Calu3 (cell line): ENCODE measurements around the gene TTLL10. TPM values are rescaled to one million over a fixed set of nuclear protein-coding genes. Genes with fewer than 3 reads are reported as not detected.

ENCODE experiments used
- BruUV-seq: library from RNA; stranded (reverse); fragments of 400-500 nt; replicated peaks from 2 replicates; lab custom pipeline; 2021; lab: Mats Ljungman, UMichigan
- CTCF ChIA-PET: fragments of 300-600 bp; sonication (Branson Sonifier 250); formaldehyde crosslinking; loops from one replicate; lab custom pipeline; 2022; ENCODE audit warnings: antibody characterized with exemption; lab: Charles Lee
- DNase-seq: peaks from one replicate; pipeline ENCODE4 v3.0.0; 2022
- H3K27ac Mint-ChIP-seq: one replicate; pipeline ENCODE4 v1.8.0; 2022; ENCODE audit warnings: mixed read lengths; ENCODE audit not compliant: unreplicated experiment
- H3K27me3 Mint-ChIP-seq: one replicate; pipeline ENCODE4 v1.8.0; 2022; ENCODE audit warnings: mixed read lengths; ENCODE audit not compliant: unreplicated experiment
- H3K36me3 Mint-ChIP-seq: one replicate; pipeline ENCODE4 v1.8.0; 2022; ENCODE audit warnings: mild to moderate bottlenecking, moderate library complexity, mixed read lengths; ENCODE audit not compliant: insufficient read depth, unreplicated experiment
- H3K4me1 Mint-ChIP-seq: one replicate; pipeline ENCODE4 v1.8.0; 2022; ENCODE audit warnings: mild to moderate bottlenecking, low read depth, mixed read lengths; ENCODE audit not compliant: unreplicated experiment
- H3K4me3 Mint-ChIP-seq: one replicate; pipeline ENCODE4 v1.8.0; 2022; ENCODE audit warnings: mild to moderate bottlenecking, low read depth, moderate library complexity, mixed read lengths; ENCODE audit not compliant: unreplicated experiment
- H3K9me3 Mint-ChIP-seq: one replicate; pipeline ENCODE4 v1.8.0; 2022; ENCODE audit warnings: low read depth, mixed read lengths; ENCODE audit not compliant: unreplicated experiment
- CTCF ChIP-seq: fragments of 200-600 bp; IDR thresholded peaks from one replicate; pipeline ENCODE4 v1.8.0; 2022; ENCODE audit warnings: antibody characterized with exemption; ENCODE audit not compliant: unreplicated experiment
- intact Hi-C: fragments of 100-400 bp; cut with micrococcal nuclease; formaldehyde crosslinking; loops from one replicate; pipeline ENCODE4 v1.10.0; 2022; ENCODE audit not compliant: unreplicated experiment
- total RNA-seq: library from RNA; stranded (reverse); gene quantifications from 2 replicates; pipeline ENCODE4 v1.2.3, GENCODE V29; 2022

Gene TTLL10
- total RNA-seq, 1 experiment from 2014 or later, result 3.5 TPM

- no peak overlapping the region for H3K4me3 Mint-ChIP-seq
- no peak for DNase-seq
- CTCF ChIA-PET, result no interaction called here
- intact Hi-C loops, result no loop called here
- H3K36me3 Mint-ChIP-seq, result peaks cover 16% of the 10 kb centered on the region
- no peak overlapping the region for H3K27ac Mint-ChIP-seq
- BruUV-seq, result no TSS peak
- H3K9me3 Mint-ChIP-seq, result no peaks in the 10 kb centered on the region
- no peak for TF ChIP-seq CTCF
- no peaks in the 10 kb centered on the region for H3K4me1 Mint-ChIP-seq
- no peaks in the 10 kb centered on the region for H3K27me3 Mint-ChIP-seq
Observed at GRCh38 chr1:1185101-1185765, 11.6 kb downstream of the TTLL10 start.

GRCh38 chr1:1187938-1188337, 14.3 kb downstream of the TTLL10 start:
- no peak for TF ChIP-seq CTCF
- Mint-ChIP-seq H3K9me3 (no peaks in the 10 kb centered on the region), H3K4me1 (no peaks in the 10 kb centered on the region), H3K36me3 (peaks cover 11% of the 10 kb centered on the region), H3K27ac (no peak overlapping the region), H3K27me3 (no peaks in the 10 kb centered on the region), H3K4me3 (no peak overlapping the region)
- intact Hi-C loops, result no loop called here
- BruUV-seq, result no TSS peak
- CTCF ChIA-PET, result interaction anchor here (0.7 kb wide), 1 partner anchor 17 kb away, joined by 3 read pairs; no protein-coding TSS in a partner anchor
- no peak for DNase-seq

- H3K36me3 Mint-ChIP-seq, result peaks cover 6% of the 10 kb centered on the region
- no peak overlapping the region for H3K27ac Mint-ChIP-seq
- CTCF ChIA-PET, result no interaction called here
- no peaks in the 10 kb centered on the region for H3K4me1 Mint-ChIP-seq
- no peak for TF ChIP-seq CTCF
- no peaks in the 10 kb centered on the region for H3K9me3 Mint-ChIP-seq
- no peaks in the 10 kb centered on the region for H3K27me3 Mint-ChIP-seq
- no peak for DNase-seq
- no TSS peak for BruUV-seq
- H3K4me3 Mint-ChIP-seq, result no peak overlapping the region
- intact Hi-C loops, result no loop called here
Observed at GRCh38 chr1:1189111-1189510, 15.4 kb downstream of the TTLL10 start.

- intact Hi-C loops, result no loop called here
- BruUV-seq, result no TSS peak
- Mint-ChIP-seq H3K4me3 (no peak overlapping the region), H3K4me1 (no peaks in the 10 kb centered on the region), H3K27ac (no peak overlapping the region), H3K36me3 (no peaks in the 10 kb centered on the region), H3K27me3 (no peaks in the 10 kb centered on the region), H3K9me3 (peaks cover 4% of the 10 kb centered on the region)
- CTCF ChIA-PET, result no interaction called here
- no peak for DNase-seq
- TF ChIP-seq CTCF, result no peak
Observed at GRCh38 chr1:1191734-1192133, 18.1 kb downstream of the TTLL10 start.
